ENCODE data around the gene SLC5A11. TPM values are rescaled to one million over a fixed set of nuclear protein-coding genes. Genes with fewer than 3 reads are reported as not detected.
"Not testable (repeated sequence)": the region's sequence is repeated elsewhere in the genome, so short reads cannot be mapped to it uniquely, and the experiment has no call there.

SLC5A11 gene
- polyA plus RNA-seq, 3 donors = 0.60 TPM; not detected in 2

GRCh38 chr16:24855678-24856077, 9.9 kb downstream of the SLC5A11 start:
- no peak overlapping the region for H2AFZ ChIP-seq (ENCODE audit: insufficient read depth, low read depth, low read length, poor library complexity, severe bottlenecking)
- no peaks in the 10 kb centered on the region for H3K79me2 ChIP-seq (ENCODE audit: insufficient read depth, low read length)
- intact Hi-C loops (cut with micrococcal nuclease) = no loop called here
- no peaks in the 10 kb centered on the region for H3K9me3 ChIP-seq (replicated peaks in 1 of 2; ENCODE audit: control insufficient read depth in 1 of 2, insufficient read depth in 1 of 2, low read length in 2 of 2)
- no peak for DNase-seq
- no peak overlapping the region for H3K27ac ChIP-seq (ENCODE audit: low read depth in 1 of 2, low read length in 2 of 2)
- no peak overlapping the region for H3K9ac ChIP-seq (ENCODE audit: insufficient read depth, low read length, poor library complexity, severe bottlenecking)
- H3K4me2 ChIP-seq (replicated peaks; ENCODE audit: extremely low read depth, low read length, poor library complexity, severe bottlenecking) = no peak overlapping the region
- TF ChIP-seq CTCF (IDR thresholded peaks at IDR 0.05) = no peak
- no peaks in the 10 kb centered on the region for H3K4me1 Mint-ChIP-seq
- H3K27ac Mint-ChIP-seq = no peak overlapping the region
- H3K27me3 ChIP-seq (ENCODE audit: control insufficient read depth in 2 of 2, insufficient read depth in 2 of 2, low read length in 2 of 2) = no peaks in the 10 kb centered on the region
- H3K36me3 ChIP-seq (replicated peaks in 1 of 2; ENCODE audit: control insufficient read depth in 1 of 2, insufficient read depth in 2 of 2, low read length in 2 of 2) = no peaks in the 10 kb centered on the region
- H3K27me3 Mint-ChIP-seq (ENCODE audit: low read depth in 3 of 3) = peaks cover 0 to 10% (median 2%) of the 10 kb centered on the region in 3 donors
- no peaks in the 10 kb centered on the region for H3K9me3 Mint-ChIP-seq
- H3K36me3 Mint-ChIP-seq = no peaks in the 10 kb centered on the region
- H3K4me3 ChIP-seq (replicated peaks in 1 of 3; ENCODE audit: low read depth in 2 of 3, low read length in 3 of 3) = no peak overlapping the region
- H3K4me1 ChIP-seq (ENCODE audit: control insufficient read depth in 1 of 2, insufficient read depth in 2 of 2, low read length in 2 of 2) = no peaks in the 10 kb centered on the region
- no CpG with 5 or more reads among the region's 5 CpGs for WGBS (ENCODE audit: insufficient coverage)
- H3K4me3 Mint-ChIP-seq = no peak overlapping the region
- no peaks in the 10 kb centered on the region for H4K20me1 ChIP-seq (ENCODE audit: insufficient read depth, low read length)

- H3K4me2 ChIP-seq (replicated peaks; ENCODE audit: extremely low read depth, low read length, poor library complexity, severe bottlenecking); H3K9me3 ChIP-seq (replicated peaks in 1 of 2; ENCODE audit: control insufficient read depth in 1 of 2, insufficient read depth in 1 of 2, low read length in 2 of 2); H3K27me3 ChIP-seq (ENCODE audit: control insufficient read depth in 2 of 2, insufficient read depth in 2 of 2, low read length in 2 of 2); H3K9ac ChIP-seq (ENCODE audit: insufficient read depth, low read length, poor library complexity, severe bottlenecking); intact Hi-C loops (cut with micrococcal nuclease); H2AFZ ChIP-seq (ENCODE audit: insufficient read depth, low read depth, low read length, poor library complexity, severe bottlenecking); H3K36me3 Mint-ChIP-seq; H3K79me2 ChIP-seq (ENCODE audit: insufficient read depth, low read length); H3K27ac ChIP-seq (ENCODE audit: low read depth in 1 of 2, low read length in 2 of 2); H3K4me1 ChIP-seq (ENCODE audit: control insufficient read depth in 1 of 2, insufficient read depth in 2 of 2, low read length in 2 of 2); H3K4me1 Mint-ChIP-seq; H3K27me3 Mint-ChIP-seq (ENCODE audit: low read depth in 3 of 3); H3K4me3 ChIP-seq (replicated peaks in 1 of 3; ENCODE audit: low read depth in 2 of 3, low read length in 3 of 3); DNase-seq; H3K27ac Mint-ChIP-seq; H3K9me3 Mint-ChIP-seq; H3K4me3 Mint-ChIP-seq; H3K36me3 ChIP-seq (replicated peaks in 1 of 2; ENCODE audit: control insufficient read depth in 1 of 2, insufficient read depth in 2 of 2, low read length in 2 of 2); H4K20me1 ChIP-seq (ENCODE audit: insufficient read depth, low read length): not testable (repeated sequence)
- WGBS (ENCODE audit: insufficient coverage) = 88% methylated on average over 5 of the region's 8 CpGs
Measured at GRCh38 chr16:24856871-24857270, 11.1 kb downstream of the SLC5A11 start.
